HEK293T (cell line): ENCODE results near the gene PKLR.

Experiments
- ARNT ChIP-seq: fragments of 450-650 bp; IDR thresholded peaks from 2 replicates; pipeline ENCODE4 v1.6.1; 2017; ENCODE audit warnings: mild to moderate bottlenecking
- BHLHE40 ChIP-seq: fragments of 450-650 bp; IDR thresholded peaks from 2 replicates; pipeline ENCODE4 v1.6.1; 2016; ENCODE audit warnings: mild to moderate bottlenecking, moderate library complexity, borderline replicate concordance
- FOXA1 ChIP-seq: fragments of 450-650 bp; IDR thresholded peaks from 2 replicates; pipeline ENCODE4 v1.6.1; 2016; ENCODE audit warnings: mild to moderate bottlenecking
- FOXK2 ChIP-seq: fragments of 450-650 bp; IDR thresholded peaks from 2 replicates; pipeline ENCODE4 v1.6.1; 2016; ENCODE audit warnings: mild to moderate bottlenecking
- FOXM1 ChIP-seq: fragments of 450-650 bp; IDR thresholded peaks from 2 replicates; pipeline ENCODE4 v1.6.1; 2017; ENCODE audit warnings: mild to moderate bottlenecking, borderline replicate concordance
- HDGF ChIP-seq: fragments of 450-650 bp; IDR thresholded peaks from 2 replicates; pipeline ENCODE4 v1.6.1; 2017; ENCODE audit warnings: antibody characterized with exemption, borderline replicate concordance
- NFRKB ChIP-seq: fragments of 450-650 bp; IDR thresholded peaks from 2 replicates; pipeline ENCODE4 v1.6.1; 2016; ENCODE audit warnings: mild to moderate bottlenecking, moderate library complexity
- SP1 ChIP-seq: fragments of 450-650 bp; IDR thresholded peaks from 2 replicates; pipeline ENCODE4 v1.6.1; 2017
- SUZ12 ChIP-seq: fragments of 450-650 bp; IDR thresholded peaks from 2 replicates; pipeline ENCODE4 v1.6.1; 2016; ENCODE audit warnings: mild to moderate bottlenecking
- TARDBP ChIP-seq: fragments of 450-650 bp; IDR thresholded peaks from 2 replicates; pipeline ENCODE4 v1.6.1; 2016
- ZNF384 ChIP-seq: fragments of 450-650 bp; IDR thresholded peaks from 2 replicates; pipeline ENCODE4 v1.6.1; 2016
- TF ChIP-seq, protein P1 (sequence below): fragments of 450-650 bp; IDR thresholded peaks from 2 replicates; pipeline ENCODE4 v1.6.1; 2016

DNA sequence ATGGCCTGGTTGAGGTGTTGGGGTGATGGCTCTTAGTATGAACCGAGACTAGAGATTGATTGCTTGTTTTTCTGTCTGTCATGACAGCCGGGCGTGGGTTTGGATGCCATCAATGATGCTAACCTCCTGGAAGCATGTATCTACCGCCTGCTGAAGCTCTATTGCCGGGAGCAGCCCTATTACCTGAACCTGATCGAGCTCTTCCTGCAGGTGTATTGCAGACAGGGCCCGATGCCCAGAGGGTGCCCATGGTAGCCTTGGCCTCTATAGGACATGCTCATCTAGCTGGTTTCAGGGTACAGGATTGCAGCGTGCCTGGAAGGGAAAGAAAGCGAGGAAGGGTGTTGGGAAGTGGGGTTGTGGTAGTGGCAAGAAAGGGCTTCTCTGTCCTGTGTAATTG, 16.8 kb upstream of the PKLR start:
- TF ChIP-seq NFRKB (no peak), FOXM1 (no peak), BHLHE40 (no peak), ARNT (no peak), TARDBP (no peak), SP1 (no peak), SUZ12 (no peak), FOXA1 (no peak), HDGF (no peak), ZNF384 (no peak), FOXK2 (no peak)
- TF ChIP-seq, protein P1, sequence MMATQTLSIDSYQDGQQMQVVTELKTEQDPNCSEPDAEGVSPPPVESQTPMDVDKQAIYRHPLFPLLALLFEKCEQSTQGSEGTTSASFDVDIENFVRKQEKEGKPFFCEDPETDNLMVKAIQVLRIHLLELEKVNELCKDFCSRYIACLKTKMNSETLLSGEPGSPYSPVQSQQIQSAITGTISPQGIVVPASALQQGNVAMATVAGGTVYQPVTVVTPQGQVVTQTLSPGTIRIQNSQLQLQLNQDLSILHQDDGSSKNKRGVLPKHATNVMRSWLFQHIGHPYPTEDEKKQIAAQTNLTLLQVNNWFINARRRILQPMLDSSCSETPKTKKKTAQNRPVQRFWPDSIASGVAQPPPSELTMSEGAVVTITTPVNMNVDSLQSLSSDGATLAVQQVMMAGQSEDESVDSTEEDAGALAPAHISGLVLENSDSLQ: no peak
